T-helper 2 cell (primary cell): ENCODE measurements around the gene SMIM13.
"Not testable (repeated sequence)": the region's sequence is repeated elsewhere in the genome, so short reads cannot be mapped to it uniquely, and the experiment has no call there.

Source experiments
- DNase-seq, 5 experiments: peaks; one replicate each; pipeline versions ENCODE4 v3.0.0 to v3.0.0-alpha.2; 2012 to 2022

The SMIM13 gene

GRCh38 chr6:11085758-11086435, 7.7 kb upstream of the SMIM13 start:
- DNase-seq = no peak

- not testable (repeated sequence) for DNase-seq
Observed at GRCh38 chr6:11087141-11087812, 6.4 kb upstream of the SMIM13 start.

GRCh38 chr6:11089695-11090094, 3.9 kb upstream of the SMIM13 start:
- DNase-seq = no peak

GRCh38 chr6:11091141-11091540, 2.5 kb upstream of the SMIM13 start:
- not testable (repeated sequence) for DNase-seq

GRCh38 chr6:11092668-11093375, 812 bp upstream of the SMIM13 start:
- peak in 2 of 5 experiments; percentile 3 to 87 for DNase-seq

GRCh38 chr6:11093376-11093625, 333 bp upstream of the SMIM13 start:
- DNase-seq = peak in 1 of 5 experiments; percentile 11

- DNase-seq = peak in 3 of 5 experiments; percentile 13 to 67 (median 22)
Observed at GRCh38 chr6:11094411-11094851, 797 bp downstream of the SMIM13 start.

GRCh38 chr6:11094941-11095340, 1.3 kb downstream of the SMIM13 start:
- peak in 1 of 5 experiments; percentile 18 for DNase-seq

- peak in 1 of 5 experiments; percentile 66 for DNase-seq
Observed at GRCh38 chr6:11096109-11096508, 2.5 kb downstream of the SMIM13 start.

- no peak for DNase-seq
Observed at GRCh38 chr6:11097476-11097875, 3.8 kb downstream of the SMIM13 start.

GRCh38 chr6:11098004-11098403, 4.4 kb downstream of the SMIM13 start:
- no peak for DNase-seq

- no peak for DNase-seq
Observed at GRCh38 chr6:11101417-11101816, 7.8 kb downstream of the SMIM13 start.

- DNase-seq = no peak
Observed at GRCh38 chr6:11103065-11103464, 9.4 kb downstream of the SMIM13 start.

- DNase-seq = no peak
Observed at GRCh38 chr6:11108726-11109125, 15.1 kb downstream of the SMIM13 start.

- peak in 1 of 5 experiments; percentile 26 for DNase-seq
Observed at GRCh38 chr6:11110921-11111768, 17.5 kb downstream of the SMIM13 start, which contains the start of gene ERVFRD-1. ERVFRD-1 (minus strand) TSS chr6:11111725; CDS start chr6:11105310, 6,415 bp downstream.

- peak in 1 of 5 experiments; percentile 42 for DNase-seq
Observed at GRCh38 chr6:11111769-11112437, 18.3 kb downstream of the SMIM13 start.

- no peak for DNase-seq
Observed at GRCh38 chr6:11113038-11113437, 19.4 kb downstream of the SMIM13 start.

- not testable (repeated sequence) for DNase-seq
Observed at GRCh38 chr6:11115808-11116536, 22.3 kb downstream of the SMIM13 start.

GRCh38 chr6:11120271-11121005, 26.8 kb downstream of the SMIM13 start:
- DNase-seq = no peak

GRCh38 chr6:11121851-11122250, 28.2 kb downstream of the SMIM13 start:
- DNase-seq = no peak

- DNase-seq = no peak
Observed at GRCh38 chr6:11122380-11122779, 28.7 kb downstream of the SMIM13 start.
